HG03439 (cell line): ENCODE measurements around the gene MPL.
A peak's percentile ranks its signal among the peaks of the same experiment; 100 is the strongest.
"Not testable (repeated sequence)": the region's sequence is repeated elsewhere in the genome, so short reads cannot be mapped to it uniquely, and the experiment has no call there.

Experiments
- ATAC-seq: cut with Tn5 transposase; IDR thresholded peaks from one replicate; pipeline ENCODE4 v1.9.1; 2021; ENCODE audit warnings: mild to moderate bottlenecking, moderate library complexity; ENCODE audit not compliant: unreplicated experiment

MPL gene

DNA sequence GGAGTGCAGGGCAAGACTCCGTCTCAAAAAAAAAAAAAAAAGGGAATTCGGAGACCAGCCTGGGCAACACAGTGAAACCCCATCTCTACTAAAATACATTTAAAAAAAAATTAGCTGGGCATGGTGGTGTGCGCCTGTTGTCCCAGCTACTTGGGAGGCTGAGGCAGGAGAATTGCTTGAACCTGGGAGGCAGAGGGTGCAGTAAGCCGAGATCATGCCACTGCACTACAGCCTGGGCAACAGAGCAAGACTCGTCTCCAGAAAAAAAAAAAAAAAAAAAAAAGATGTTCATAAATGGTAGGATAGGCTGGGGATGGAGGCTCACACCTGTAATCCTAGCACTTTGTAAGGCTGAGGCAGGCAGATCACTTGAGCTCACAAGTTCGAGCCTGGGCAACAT lies 32.2 kb downstream of the MPL start:
- ATAC-seq = not testable (repeated sequence)

DNA sequence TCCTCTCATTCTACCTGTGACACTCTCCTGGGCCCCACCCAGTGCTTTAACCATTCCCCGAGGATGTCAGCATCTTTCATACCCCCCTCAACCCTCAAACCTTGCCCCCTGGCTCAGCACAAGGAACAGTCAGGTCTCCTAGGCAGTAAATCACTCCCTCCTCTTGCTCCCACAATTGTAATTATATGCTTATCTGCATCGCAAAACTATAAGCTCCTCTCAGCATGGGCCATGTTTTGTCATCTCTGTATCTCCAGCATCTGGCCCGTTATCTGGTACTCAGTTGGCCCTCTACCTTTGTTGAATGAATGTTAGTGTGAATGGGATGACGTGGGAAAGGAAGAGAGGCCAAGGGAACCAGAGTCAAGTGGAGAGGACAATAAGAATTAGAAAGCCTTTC lies 32.9 kb downstream of the MPL start:
- ATAC-seq = no peak

DNA sequence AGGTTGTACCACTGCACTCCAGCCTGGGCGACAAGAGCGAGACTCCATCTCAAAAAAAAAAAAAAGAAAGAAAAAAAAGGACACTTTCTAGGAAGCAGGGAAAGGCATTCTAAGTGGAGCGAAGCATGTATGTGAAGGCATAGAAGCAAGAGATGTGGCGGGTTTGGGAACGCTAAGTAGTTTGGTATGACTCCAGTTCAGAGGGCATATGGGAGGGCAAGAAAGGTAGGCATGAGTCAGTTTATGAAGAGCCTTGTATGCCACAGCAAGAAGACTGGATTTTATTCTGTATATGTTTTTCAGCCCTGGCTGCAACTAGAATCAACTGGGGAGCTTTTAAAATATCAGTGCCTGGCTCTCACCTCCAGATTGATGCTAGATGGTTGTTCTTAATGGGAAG lies 34.6 kb downstream of the MPL start:
- ATAC-seq = no peak

DNA sequence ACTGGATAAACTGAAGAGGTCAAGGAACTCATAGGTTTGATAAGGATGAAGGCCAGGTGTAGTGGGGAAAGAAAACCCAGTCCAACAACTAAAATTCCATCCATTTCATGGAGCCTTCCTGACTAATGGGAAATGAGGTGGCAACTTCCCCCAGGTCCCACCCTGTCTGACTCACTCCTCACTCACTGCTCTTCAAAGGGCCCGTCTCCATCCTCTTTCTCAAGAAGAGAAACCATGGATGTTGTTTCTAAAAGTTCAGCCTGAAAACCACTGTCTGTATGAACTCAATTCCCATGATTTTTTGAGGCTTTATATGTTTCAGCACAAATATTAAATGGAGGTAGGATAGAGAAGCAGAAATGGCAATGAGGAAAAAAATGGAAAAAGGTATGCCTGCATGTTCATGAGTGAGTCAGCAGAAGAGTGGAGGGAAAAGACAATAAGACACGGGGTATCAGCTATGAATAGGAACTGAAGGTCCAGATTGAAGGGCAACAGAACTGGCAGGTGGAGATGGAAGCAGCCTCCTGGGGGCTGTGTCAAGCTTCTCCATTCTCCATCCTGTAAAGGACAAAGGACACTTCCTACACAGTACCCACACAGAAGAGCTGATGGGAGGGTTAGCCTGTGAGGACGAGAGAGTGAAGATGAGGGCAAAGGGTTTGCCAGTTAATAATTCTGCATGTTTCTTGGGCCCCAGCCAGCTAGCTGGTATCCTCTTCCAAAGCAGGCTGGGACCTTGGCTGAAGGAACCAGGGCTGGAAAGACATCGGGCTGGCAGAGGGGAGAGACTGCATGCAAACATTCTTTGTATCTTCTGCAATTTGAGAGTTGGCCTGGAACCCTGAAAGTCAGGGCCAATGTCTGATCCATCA lies 35.7 kb downstream of the MPL start:
- no peak for ATAC-seq

- ATAC-seq = no peak
Measured at GRCh38 chr1:43376723-43377235, 39.2 kb downstream of the MPL start.

DNA sequence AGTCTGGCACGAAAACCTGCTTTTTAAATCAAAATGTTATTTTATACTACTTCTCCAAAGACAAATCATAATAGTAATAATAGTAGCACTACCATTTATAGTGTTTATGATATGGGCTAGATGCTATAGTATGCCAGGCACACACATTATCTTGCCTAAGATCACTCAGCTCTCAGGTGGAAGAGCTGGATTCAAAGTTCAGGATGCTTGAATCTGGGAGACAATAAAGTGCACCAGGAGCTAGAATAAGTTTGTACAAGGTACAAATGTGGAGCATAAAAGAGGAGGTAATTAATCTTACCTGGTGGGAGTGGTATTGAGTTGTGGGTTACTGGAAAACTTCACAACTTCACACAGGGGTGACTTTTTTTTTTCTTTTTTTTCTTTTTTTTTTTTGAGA lies 40.2 kb downstream of the MPL start:
- no peak for ATAC-seq

DNA sequence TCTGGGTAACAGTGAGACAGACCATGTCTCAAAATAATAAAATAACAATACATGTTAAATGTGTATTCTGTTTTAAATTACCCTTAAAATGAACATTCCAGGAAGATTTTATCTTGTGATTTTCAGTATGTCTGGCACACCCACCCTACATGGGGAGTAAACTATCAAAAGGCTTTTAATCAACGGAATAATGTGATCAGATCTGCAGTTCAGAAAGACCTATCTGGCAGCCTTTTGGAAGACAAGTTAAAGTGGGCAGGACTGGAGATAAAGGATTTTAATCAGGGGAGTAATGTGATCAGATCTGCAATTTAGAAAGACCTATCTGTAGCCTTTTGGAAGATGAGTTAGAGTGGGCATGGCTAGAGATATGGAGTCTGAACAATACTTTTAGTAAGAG lies 41.9 kb downstream of the MPL start:
- no peak for ATAC-seq

DNA sequence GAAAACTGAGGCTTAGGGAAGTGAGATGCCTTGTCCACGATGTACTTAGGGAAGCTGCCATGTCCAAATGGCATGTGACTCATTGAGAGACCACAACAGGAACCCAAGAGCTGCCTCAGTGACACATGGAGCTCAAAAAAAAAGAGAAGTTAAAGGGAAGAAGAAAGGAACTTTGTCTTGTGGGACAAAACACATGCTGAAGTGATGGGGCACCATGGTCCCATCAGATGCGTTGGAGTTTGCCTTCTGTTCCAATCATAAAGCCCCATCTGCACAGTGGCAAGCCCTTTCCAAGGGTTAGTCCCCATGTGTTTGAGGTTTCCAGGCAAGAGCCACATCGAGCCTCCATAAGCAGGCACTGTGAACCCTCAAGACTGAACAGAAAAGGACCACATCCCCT lies 44.0 kb downstream of the MPL start:
- no peak for ATAC-seq

DNA sequence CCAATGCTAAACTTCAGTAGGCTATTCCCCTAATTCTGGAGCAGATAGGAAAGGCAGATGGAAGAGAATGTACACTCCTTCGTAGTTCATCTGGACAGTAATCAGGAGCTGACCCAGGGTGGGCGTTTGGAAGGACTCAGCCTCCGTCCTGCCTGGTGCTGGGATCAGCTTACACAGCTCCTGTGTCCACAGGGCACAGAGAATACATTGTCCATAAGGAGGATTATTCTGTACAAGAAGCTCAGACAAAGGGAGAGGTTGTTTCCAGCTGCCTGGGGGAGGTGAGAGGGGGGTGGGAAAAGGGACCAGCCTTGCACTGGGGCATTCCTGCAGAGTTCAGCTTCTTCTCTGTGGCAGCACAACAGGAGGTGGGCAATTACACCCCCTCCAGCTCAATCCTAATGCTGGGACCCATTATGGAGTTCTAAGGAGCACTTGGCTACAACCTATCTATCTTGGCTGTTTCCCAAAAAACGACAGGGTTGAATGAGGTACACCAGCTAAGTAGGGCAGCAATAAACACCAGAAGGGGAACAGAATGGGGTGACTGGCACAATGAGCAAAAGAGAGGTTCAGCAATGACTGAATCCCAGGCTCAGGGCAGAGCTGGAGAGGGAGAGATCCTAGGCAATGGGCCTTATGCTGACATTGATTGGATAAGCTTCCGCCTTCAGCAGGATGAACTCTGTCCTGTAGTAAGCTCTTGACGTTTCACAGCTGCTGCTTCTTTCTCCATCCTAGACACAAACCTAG lies 44.6 kb downstream of the MPL start:
- ATAC-seq = no peak

GRCh38 chr1:43383449-43383848 lies 45.8 kb downstream of the MPL start:
- no peak for ATAC-seq

- ATAC-seq = no peak
Measured at GRCh38 chr1:43386676-43387075, 49.1 kb downstream of the MPL start.

DNA sequence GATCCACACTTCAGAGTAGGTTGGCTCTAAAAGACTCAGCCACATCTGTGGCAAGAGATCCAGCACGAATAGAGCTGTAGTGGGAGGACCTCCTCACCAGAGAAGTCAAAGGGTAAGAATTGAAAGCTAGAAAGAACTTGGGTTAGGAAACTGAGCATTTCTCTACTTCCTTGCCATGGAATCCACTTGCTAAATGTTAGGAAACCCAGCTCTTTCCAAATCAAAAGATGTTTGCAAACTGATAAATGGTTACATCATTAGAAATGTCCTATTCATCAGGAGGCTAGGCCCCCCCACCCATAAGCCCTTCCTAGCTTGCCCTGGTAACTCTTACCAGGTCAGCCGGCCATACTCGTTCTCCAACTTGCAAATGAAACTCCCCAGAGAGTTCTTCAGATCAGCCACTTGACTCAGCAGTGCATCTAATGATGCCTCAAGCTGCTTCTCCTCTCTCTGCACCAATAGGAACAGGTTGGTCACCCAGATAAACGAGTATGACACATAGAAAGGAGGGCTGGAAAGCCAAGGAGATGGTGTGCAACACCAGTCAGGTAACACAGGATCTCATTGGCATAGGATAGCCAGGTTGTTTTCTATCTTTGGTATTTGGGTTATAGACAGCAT lies 50.5 kb downstream of the MPL start:
- ATAC-seq = no peak

DNA sequence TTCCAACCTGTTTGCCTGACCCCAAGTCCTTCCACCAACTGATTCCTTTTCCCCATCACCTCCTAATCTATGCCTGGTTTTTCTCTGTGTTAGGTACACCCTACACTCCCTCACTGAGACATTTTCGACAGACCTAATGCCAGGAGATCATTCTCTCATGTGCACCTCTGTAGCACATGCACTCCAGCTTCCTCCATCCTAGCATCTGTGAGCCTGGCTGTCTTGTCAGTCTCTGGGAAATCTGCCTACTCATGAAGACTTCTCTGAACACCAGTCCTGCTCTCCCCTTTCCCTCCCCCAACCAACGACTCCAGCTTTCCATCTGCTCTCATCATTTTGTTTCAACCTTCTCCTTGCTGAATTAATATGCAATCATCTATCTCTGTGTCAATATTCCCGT lies 51.0 kb downstream of the MPL start:
- ATAC-seq = no peak

GRCh38 chr1:43389326-43390313 lies 52.0 kb downstream of the MPL start, which contains the start of the genes MED8 and SZT2:
TSS of gene MED8 (minus strand) at chr1:43389800. CDS start at chr1:43389764, 36 bp downstream.
TSS of gene SZT2 (plus strand) at chr1:43389899. CDS start at chr1:43389969, 70 bp downstream.
- ATAC-seq = peak; percentile 91

- ATAC-seq = no peak
Measured at GRCh38 chr1:43392702-43393101, 55.1 kb downstream of the MPL start.

DNA sequence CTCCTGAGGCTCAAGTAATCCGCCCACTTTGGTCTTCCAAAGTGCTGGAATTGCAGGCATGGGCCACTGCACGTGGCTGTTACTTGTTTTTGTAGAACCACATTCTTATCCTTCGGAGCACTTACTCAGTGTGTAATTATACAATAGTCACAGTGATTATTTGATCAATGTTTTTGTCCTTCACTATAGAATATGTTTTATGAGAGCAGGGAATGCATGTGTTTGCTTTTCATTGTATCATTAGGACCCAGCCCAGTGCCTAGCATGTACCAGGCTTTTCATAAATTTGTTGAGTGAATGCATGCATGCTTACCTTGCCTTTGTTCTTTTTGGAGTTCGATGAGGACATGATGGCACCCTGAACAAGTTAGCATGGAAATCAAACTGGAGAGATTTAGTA lies 57.9 kb downstream of the MPL start:
- no peak for ATAC-seq

GRCh38 chr1:43396059-43396458 lies 58.4 kb downstream of the MPL start:
- ATAC-seq = no peak

DNA sequence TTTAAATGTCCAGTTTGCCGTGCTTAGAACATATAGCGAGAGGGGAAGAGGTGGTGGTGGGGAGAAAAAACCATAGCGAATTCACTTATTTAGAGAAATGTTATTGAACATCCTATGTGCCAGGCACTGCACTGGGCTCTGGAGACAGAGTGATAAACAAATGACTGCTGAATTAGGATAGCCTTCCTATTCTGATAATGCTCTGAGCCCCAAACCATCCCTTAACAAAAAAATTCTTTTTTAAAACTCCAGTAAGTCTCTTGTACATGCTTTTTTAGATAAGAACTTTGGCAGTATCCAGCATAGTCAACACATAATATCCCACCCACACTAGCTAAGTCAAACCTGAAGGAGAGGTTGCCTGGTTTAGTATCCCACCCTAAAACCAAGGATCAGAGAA lies 60.6 kb downstream of the MPL start:
- ATAC-seq = no peak

DNA sequence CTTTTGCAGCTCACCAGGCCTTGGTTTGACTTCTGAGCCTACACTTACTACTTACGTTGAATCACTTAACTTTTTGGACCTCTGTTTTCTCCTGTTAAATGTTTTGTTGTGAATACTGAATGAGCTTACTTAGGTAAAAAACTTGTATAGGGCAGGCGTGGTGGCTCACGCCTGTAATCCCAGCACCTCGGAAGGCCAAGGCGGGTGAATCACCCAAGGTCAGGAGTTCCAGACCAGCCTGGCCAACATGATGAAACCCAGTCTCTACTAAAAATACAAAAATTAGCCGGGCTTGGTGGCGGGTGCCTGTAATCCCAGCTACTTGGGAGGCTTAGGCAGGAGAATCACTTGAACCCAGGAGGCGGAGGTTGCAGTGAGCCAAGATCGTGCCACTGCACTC lies 62.8 kb downstream of the MPL start:
- not testable (repeated sequence) for ATAC-seq
